Stimulated activated CD4-positive, alpha-beta T cell treated with anti-CD3 and anti-CD28 coated beads, Interleukin-4, amount 100 ng/mL, for 4 hours (primary cell): ENCODE data around the gene RARG.
A peak's percentile ranks its signal among the peaks of the same experiment; 100 is the strongest.

Experiments used
- DNase-seq, 2 experiments: peaks; one replicate each; pipeline ENCODE4 v3.0.0-alpha.2; 2020

Gene RARG

GRCh38 chr12:53222806-53223261 is 9.2 kb downstream of the RARG start:
- DNase-seq, result no peak

GRCh38 chr12:53222170-53222721 is 9.8 kb downstream of the RARG start:
- DNase-seq, result no peak

- DNase-seq, result peak; percentile 29 to 52
Measured at GRCh38 chr12:53221203-53222080, 10.6 kb downstream of the RARG start.

GRCh38 chr12:53220694-53221202 is 11.3 kb downstream of the RARG start:
- peak; percentile 67 to 80 for DNase-seq

GRCh38 chr12:53219956-53220693 is 11.9 kb downstream of the RARG start:
- peak; percentile 70 to 72 for DNase-seq

GRCh38 chr12:53219292-53219955 is 12.6 kb downstream of the RARG start:
- peak; percentile 71 to 77 for DNase-seq

- no peak for DNase-seq
Measured at GRCh38 chr12:53218551-53219291, 13.3 kb downstream of the RARG start.

GRCh38 chr12:53217931-53218307 is 14.1 kb downstream of the RARG start:
- DNase-seq, result no peak

- peak; percentile 36 for DNase-seq
Measured at GRCh38 chr12:53217051-53217930, 14.7 kb downstream of the RARG start.

GRCh38 chr12:53215497-53215896 is 16.5 kb downstream of the RARG start:
- no peak for DNase-seq

GRCh38 chr12:53214687-53215455 is 17.1 kb downstream of the RARG start:
- DNase-seq, result no peak

- DNase-seq, result no peak
Measured at GRCh38 chr12:53214221-53214620, 17.8 kb downstream of the RARG start.

- peak; percentile 73 to 88 for DNase-seq
Measured at GRCh38 chr12:53213348-53213747, 18.7 kb downstream of the RARG start.

- DNase-seq, result no peak
Measured at GRCh38 chr12:53212931-53213330, 19.1 kb downstream of the RARG start.

GRCh38 chr12:53211476-53212381 is 20.3 kb downstream of the RARG start:
- no peak for DNase-seq

GRCh38 chr12:53210843-53211242 is 21.2 kb downstream of the RARG start:
- DNase-seq, result no peak

- DNase-seq, result peak in 1 of 2 experiments; percentile 35
Measured at GRCh38 chr12:53208877-53209463, 23.0 kb downstream of the RARG start.

GRCh38 chr12:53208435-53208834 is 23.6 kb downstream of the RARG start:
- DNase-seq, result no peak

- peak; percentile 44 to 62 for DNase-seq
Measured at GRCh38 chr12:53207042-53207441, 25.0 kb downstream of the RARG start, which contains the start of gene ITGB7. ITGB7 (minus strand) TSS chr12:53207251; CDS start chr12:53200443, 6,808 bp downstream.
